T-cell (primary cell): ENCODE data around the gene POPDC3. TPM values are rescaled to one million over a fixed set of nuclear protein-coding genes. Genes with fewer than 3 reads are reported as not detected.

Experiments used
- ATAC-seq, 4 experiments: fragments of 200-7000 bp in 3 of 4; fragments of 150-1000 bp in 1 of 4; cut with Tn5 transposase; replicated peaks in 1 of 4; 1 replicate in 3 of 4; 2 replicates in 1 of 4; pipeline ENCODE4 v1.10.0; 2021; ENCODE audit warnings: moderate library complexity in 3 of 4, mild to moderate bottlenecking in 2 of 4, moderate number of reproducible peaks in 1 of 4
- CTCF ChIA-PET, 2 donors: fragments of 300-600 bp; sonication (Branson Sonifier 250); formaldehyde crosslinking; loops; one replicate each; lab custom pipeline; 2022; ENCODE audit warnings: antibody characterized with exemption in 2 of 2; lab: Charles Lee
- POLR2A ChIA-PET, 2 donors: fragments of 300-600 bp; sonication (Branson Sonifier 250); formaldehyde crosslinking; loops; one replicate each; lab custom pipeline; 2022; ENCODE audit warnings: antibody characterized with exemption in 2 of 2; lab: Charles Lee
- DNase-seq, 35 experiments: peaks; one replicate each; pipeline versions ENCODE4 v3.0.0 to v3.0.0-alpha.2; 2013 to 2023
- H3K27ac ChIP-seq: one replicate; pipeline ENCODE4 v1.5.1; 2013; ENCODE audit warnings: low read length
- H3K27me3 ChIP-seq, 2 experiments: replicated peaks in 1 of 2; 1 replicate in 1 of 2; 2 replicates in 1 of 2; pipeline versions ENCODE4 v1.6.1 to v1.7.0; 2013; ENCODE audit warnings: low read length in 1 of 2, mixed read lengths in 1 of 2; ENCODE audit not compliant: control insufficient read depth in 2 of 2, insufficient read depth in 2 of 2; ENCODE audit errors: extremely low read depth in 1 of 2
- H3K36me3 ChIP-seq, 2 donors: 1 replicate in 1 of 2; 2 replicates in 1 of 2; pipeline versions ENCODE4 v1.6.1 to v1.7.0; 2013; ENCODE audit warnings: low read length in 1 of 2; ENCODE audit not compliant: control insufficient read depth in 2 of 2, insufficient read depth in 1 of 2; ENCODE audit errors: extremely low read depth in 1 of 2
- H3K4me1 ChIP-seq, 2 experiments: 1 replicate in 1 of 2; 2 replicates in 1 of 2; pipeline versions ENCODE4 v1.6.1 to v1.7.0; 2013; ENCODE audit warnings: low read length in 2 of 2, mixed read lengths in 1 of 2; ENCODE audit not compliant: insufficient read depth in 2 of 2, control insufficient read depth in 1 of 2; ENCODE audit errors: extremely low read depth in 1 of 2
- H3K4me3 ChIP-seq, 2 donors: 1 replicate in 1 of 2; 2 replicates in 1 of 2; pipeline versions ENCODE4 v1.5.1 to v1.7.0; 2013; ENCODE audit warnings: mild to moderate bottlenecking in 2 of 2, low read length in 1 of 2, moderate library complexity in 1 of 2; ENCODE audit not compliant: control insufficient read depth in 1 of 2; ENCODE audit errors: extremely low read depth in 1 of 2
- H3K9me3 ChIP-seq: 2 replicates; pipeline ENCODE4 v1.7.0; 2013
- H3K27ac Mint-ChIP-seq, 2 donors: one replicate each; pipeline ENCODE4 v1.8.0; 2020 to 2021; ENCODE audit warnings: mild to moderate bottlenecking in 2 of 2, mixed read lengths in 2 of 2
- H3K27me3 Mint-ChIP-seq, 2 donors: one replicate each; pipeline ENCODE4 v1.8.0; 2021 to 2022; ENCODE audit warnings: mixed read lengths in 2 of 2
- H3K36me3 Mint-ChIP-seq: one replicate; pipeline ENCODE4 v1.8.0; 2021; ENCODE audit warnings: mixed read lengths
- H3K4me1 Mint-ChIP-seq, 3 donors: one replicate each; pipeline ENCODE4 v1.8.0; 2020 to 2022; ENCODE audit warnings: mixed read lengths in 3 of 3, mild to moderate bottlenecking in 1 of 3
- H3K4me3 Mint-ChIP-seq, 3 donors: one replicate each; pipeline ENCODE4 v1.8.0; 2020 to 2022; ENCODE audit warnings: mild to moderate bottlenecking in 3 of 3, mixed read lengths in 3 of 3, moderate library complexity in 3 of 3
- H3K9me3 Mint-ChIP-seq, 3 donors: one replicate each; pipeline ENCODE4 v1.8.0; 2020 to 2022; ENCODE audit warnings: mixed read lengths in 3 of 3
- WGBS: methylation state at CpG from one replicate; pipeline ENCODE4 v1.1.5; 2013; ENCODE audit warnings: missing lambda C conversion rate; ENCODE audit not compliant: insufficient coverage; 5-methylcytosine and 5-hydroxymethylcytosine counted together
- total RNA-seq, 35 experiments: library from RNA in 6 of 35; stranded (reverse) in 6 of 35; fragments of 120-200 nt in 1 of 35; gene quantifications; one replicate each; pipeline versions ENCODE4 v1.2.1 to v1.2.4 and lab custom pipeline; 2013 to 2026

The POPDC3 gene
- total RNA-seq, 5 donors from 2014 or later (not counting 1 experiment from before 2014, with no cell fraction given): not detected

DNA sequence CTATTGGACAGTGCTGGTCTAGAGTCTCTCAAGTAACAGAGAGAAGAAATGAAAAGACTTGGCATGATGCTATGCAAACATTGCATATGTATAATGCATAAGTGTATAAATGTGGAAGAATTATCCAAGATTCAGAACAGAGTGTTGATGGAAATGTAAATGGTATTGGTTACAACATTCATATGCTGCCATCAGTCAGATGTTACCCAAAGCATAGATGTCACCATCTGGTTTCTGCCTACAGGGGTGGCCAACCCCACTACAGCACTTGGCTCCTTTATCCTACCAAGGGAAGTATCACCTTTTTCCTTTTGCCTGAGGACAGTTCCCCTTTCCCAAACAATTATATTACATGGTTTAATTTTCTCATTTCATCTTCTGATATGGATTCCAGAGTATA, 11.9 kb downstream of the POPDC3 start:
- Mint-ChIP-seq H3K27me3 (peaks cover 43 to 60% of the 10 kb centered on the region in 2 donors), H3K4me3 (no peak overlapping the region), H3K4me1 (no peaks in the 10 kb centered on the region), H3K36me3 (no peaks in the 10 kb centered on the region), H3K27ac (no peak overlapping the region), H3K9me3 (no peaks in the 10 kb centered on the region)
- H3K9me3 ChIP-seq: no peaks in the 10 kb centered on the region
- H3K27me3 ChIP-seq: peaks cover 0 to 4% of the 10 kb centered on the region in 2 experiments
- H3K36me3 ChIP-seq: no peaks in the 10 kb centered on the region
- CTCF ChIA-PET: no interaction called here
- no peak overlapping the region for H3K27ac ChIP-seq
- H3K4me3 ChIP-seq: no peak overlapping the region
- DNase-seq (no peak), ATAC-seq (no peak)
- H3K4me1 ChIP-seq: no peaks in the 10 kb centered on the region
- POLR2A ChIA-PET: no interaction called here

- 80% methylated on average over 1 of the region's 2 CpGs for WGBS
- ATAC-seq (no peak), DNase-seq (no peak)
- no peaks in the 10 kb centered on the region for H3K9me3 Mint-ChIP-seq
- no peaks in the 10 kb centered on the region for H3K4me1 Mint-ChIP-seq
- ChIA-PET CTCF (no interaction called here), POLR2A (no interaction called here)
- Histone ChIP-seq H3K27me3 (peaks cover 0 to 10% of the 10 kb centered on the region in 2 experiments), H3K27ac (no peak overlapping the region), H3K4me3 (no peak overlapping the region), H3K9me3 (no peaks in the 10 kb centered on the region), H3K4me1 (no peaks in the 10 kb centered on the region), H3K36me3 (no peaks in the 10 kb centered on the region)
- H3K4me3 Mint-ChIP-seq: no peak overlapping the region
- H3K27me3 Mint-ChIP-seq: peaks cover 37 to 56% of the 10 kb centered on the region in 2 donors
- no peaks in the 10 kb centered on the region for H3K36me3 Mint-ChIP-seq
- no peak overlapping the region for H3K27ac Mint-ChIP-seq
These were observed 15.4 kb downstream of the POPDC3 start for GRCh38 chr6:105164418-105164817.

DNA sequence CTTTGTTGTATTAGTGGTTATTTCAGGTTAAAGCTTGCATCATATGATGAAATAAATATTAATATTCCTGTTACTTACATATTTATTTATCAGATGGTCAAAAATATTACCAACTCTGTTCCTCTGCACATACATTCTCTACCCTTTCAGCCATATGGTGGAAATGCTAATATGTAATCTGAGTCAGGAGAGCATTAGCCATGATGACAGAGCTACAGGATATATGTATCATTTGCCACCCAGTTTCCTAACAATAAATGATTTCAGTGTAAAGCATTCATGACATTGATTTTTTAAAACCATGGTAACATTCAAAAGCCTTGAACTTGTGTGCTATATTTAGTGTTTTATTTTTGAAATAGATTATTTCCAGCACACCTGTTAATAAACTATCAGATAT, 16.6 kb downstream of the POPDC3 start:
- ATAC-seq (no peak), DNase-seq (no peak)
- no peak overlapping the region for H3K27ac ChIP-seq
- peaks cover 0 to 10% of the 10 kb centered on the region in 2 experiments for H3K27me3 ChIP-seq
- Mint-ChIP-seq H3K9me3 (no peaks in the 10 kb centered on the region), H3K4me1 (no peaks in the 10 kb centered on the region), H3K27ac (no peak overlapping the region), H3K36me3 (no peaks in the 10 kb centered on the region), H3K4me3 (no peak overlapping the region), H3K27me3 (peaks cover 32 to 51% of the 10 kb centered on the region in 2 donors)
- CTCF ChIA-PET: no interaction called here
- H3K4me1 ChIP-seq: no peaks in the 10 kb centered on the region
- H3K4me3 ChIP-seq: no peak overlapping the region
- no peaks in the 10 kb centered on the region for H3K9me3 ChIP-seq
- no peaks in the 10 kb centered on the region for H3K36me3 ChIP-seq
- POLR2A ChIA-PET: no interaction called here

- H3K9me3 Mint-ChIP-seq: no peaks in the 10 kb centered on the region
- no peaks in the 10 kb centered on the region for H3K4me1 Mint-ChIP-seq
- no peaks in the 10 kb centered on the region for H3K36me3 Mint-ChIP-seq
- CTCF ChIA-PET: no interaction called here
- no peak overlapping the region for H3K4me3 Mint-ChIP-seq
- ATAC-seq (no peak), DNase-seq (no peak)
- Histone ChIP-seq H3K4me3 (no peak overlapping the region), H3K9me3 (no peaks in the 10 kb centered on the region), H3K27me3 (peaks cover 0 to 10% of the 10 kb centered on the region in 2 experiments), H3K27ac (no peak overlapping the region), H3K4me1 (no peaks in the 10 kb centered on the region), H3K36me3 (no peaks in the 10 kb centered on the region)
- peaks cover 29 to 51% of the 10 kb centered on the region in 2 donors for H3K27me3 Mint-ChIP-seq
- 98% methylated on average over 6 of the region's 13 CpGs for WGBS
- POLR2A ChIA-PET: no interaction called here
- no peak overlapping the region for H3K27ac Mint-ChIP-seq
These were observed 17.4 kb downstream of the POPDC3 start for GRCh38 chr6:105162377-105162776.

- no peaks in the 10 kb centered on the region for H3K4me1 ChIP-seq
- no peak overlapping the region for H3K27ac ChIP-seq
- no peaks in the 10 kb centered on the region for H3K9me3 ChIP-seq
- no peak overlapping the region for H3K27ac Mint-ChIP-seq
- H3K4me3 ChIP-seq: no peak overlapping the region
- ChIA-PET POLR2A (no interaction called here), CTCF (no interaction called here)
- no peaks in the 10 kb centered on the region for H3K36me3 Mint-ChIP-seq
- peaks cover 24 to 46% of the 10 kb centered on the region in 2 donors for H3K27me3 Mint-ChIP-seq
- no peak overlapping the region for H3K4me3 Mint-ChIP-seq
- no peak for ATAC-seq
- H3K36me3 ChIP-seq: no peaks in the 10 kb centered on the region
- H3K27me3 ChIP-seq: peaks cover 0 to 12% of the 10 kb centered on the region in 2 experiments
- no peaks in the 10 kb centered on the region for H3K4me1 Mint-ChIP-seq
- H3K9me3 Mint-ChIP-seq: no peaks in the 10 kb centered on the region
- no peak for DNase-seq
- 72% methylated on average over 3 of the region's 4 CpGs for WGBS
These were observed 18.4 kb downstream of the POPDC3 start for GRCh38 chr6:105161421-105161820.

GRCh38 chr6:105153676-105154075, 26.1 kb downstream of the POPDC3 start:
- Histone ChIP-seq H3K4me1 (no peaks in the 10 kb centered on the region), H3K9me3 (no peaks in the 10 kb centered on the region), H3K4me3 (no peak overlapping the region), H3K27me3 (peaks cover 0 to 9% of the 10 kb centered on the region in 2 experiments), H3K27ac (no peak overlapping the region), H3K36me3 (no peaks in the 10 kb centered on the region)
- Mint-ChIP-seq H3K4me1 (no peaks in the 10 kb centered on the region), H3K36me3 (no peaks in the 10 kb centered on the region), H3K27me3 (peaks cover 17 to 21% of the 10 kb centered on the region in 2 donors), H3K27ac (no peak overlapping the region), H3K9me3 (no peaks in the 10 kb centered on the region), H3K4me3 (no peak overlapping the region)
- no CpG with 5 or more reads among the region's 3 CpGs for WGBS
- no peak for DNase-seq
- ChIA-PET POLR2A (no interaction called here), CTCF (no interaction called here)
- ATAC-seq: no peak

- DNase-seq: no peak
- no peak overlapping the region for H3K4me3 Mint-ChIP-seq
- Histone ChIP-seq H3K27me3 (peaks cover 0 to 9% of the 10 kb centered on the region in 2 experiments), H3K36me3 (no peaks in the 10 kb centered on the region), H3K4me1 (no peaks in the 10 kb centered on the region), H3K4me3 (no peak overlapping the region), H3K27ac (no peak overlapping the region), H3K9me3 (no peaks in the 10 kb centered on the region)
- H3K27ac Mint-ChIP-seq: no peak overlapping the region
- no peaks in the 10 kb centered on the region for H3K9me3 Mint-ChIP-seq
- H3K4me1 Mint-ChIP-seq: no peaks in the 10 kb centered on the region
- POLR2A ChIA-PET: no interaction called here
- ATAC-seq: no peak
- CTCF ChIA-PET: no interaction called here
- H3K36me3 Mint-ChIP-seq: no peaks in the 10 kb centered on the region
- peaks cover 12 to 15% of the 10 kb centered on the region in 2 donors for H3K27me3 Mint-ChIP-seq
These were observed 26.9 kb downstream of the POPDC3 start for GRCh38 chr6:105152880-105153279.
